ENCODE measurements around the gene EDC4. TPM values are rescaled to one million over a fixed set of nuclear protein-coding genes. Genes with fewer than 3 reads are reported as not detected.

The EDC4 gene
- total RNA-seq, 1 experiment from 2014 or later: 85.8 TPM

GRCh38 chr16:67923414-67924116, 50.7 kb downstream of the EDC4 start:
- intact Hi-C loops (cut with micrococcal nuclease; ENCODE audit: unreplicated experiment): no loop called here
- Mint-ChIP-seq H3K4me3 (ENCODE audit: low read depth, unreplicated experiment) (no peak overlapping the region), H3K9me3 (ENCODE audit: low read depth, unreplicated experiment) (no peaks in the 10 kb centered on the region), H3K27ac (ENCODE audit: unreplicated experiment) (no peak overlapping the region), H3K4me1 (ENCODE audit: low read depth, unreplicated experiment) (no peaks in the 10 kb centered on the region), H3K27me3 (ENCODE audit: unreplicated experiment) (no peaks in the 10 kb centered on the region), H3K36me3 (ENCODE audit: insufficient read depth, unreplicated experiment) (peaks cover 22% of the 10 kb centered on the region)
- no TSS peak for BruUV-seq (replicated peaks)
- TF ChIP-seq CTCF (IDR thresholded peaks at IDR 0.05; ENCODE audit: unreplicated experiment): no peak
- DNase-seq: no peak
- CTCF ChIA-PET: no interaction called here

GRCh38 chr16:67924140-67924906, 51.5 kb downstream of the EDC4 start:
- H3K4me3 Mint-ChIP-seq (ENCODE audit: low read depth, unreplicated experiment): no peak overlapping the region
- H3K27ac Mint-ChIP-seq (ENCODE audit: unreplicated experiment): no peak overlapping the region
- intact Hi-C loops (cut with micrococcal nuclease; ENCODE audit: unreplicated experiment): no loop called here
- H3K4me1 Mint-ChIP-seq (ENCODE audit: low read depth, unreplicated experiment): no peaks in the 10 kb centered on the region
- H3K9me3 Mint-ChIP-seq (ENCODE audit: low read depth, unreplicated experiment): no peaks in the 10 kb centered on the region
- H3K36me3 Mint-ChIP-seq (ENCODE audit: insufficient read depth, unreplicated experiment): peaks cover 23% of the 10 kb centered on the region
- H3K27me3 Mint-ChIP-seq (ENCODE audit: unreplicated experiment): no peaks in the 10 kb centered on the region
- no peak for DNase-seq
- TF ChIP-seq CTCF (IDR thresholded peaks at IDR 0.05; ENCODE audit: unreplicated experiment): no peak
- BruUV-seq (replicated peaks): no TSS peak
- CTCF ChIA-PET: no interaction called here

GRCh38 chr16:67926181-67926750, 53.4 kb downstream of the EDC4 start:
- no peak for DNase-seq
- no peak for TF ChIP-seq CTCF (IDR thresholded peaks at IDR 0.05; ENCODE audit: unreplicated experiment)
- Mint-ChIP-seq H3K4me1 (ENCODE audit: low read depth, unreplicated experiment) (no peaks in the 10 kb centered on the region), H3K36me3 (ENCODE audit: insufficient read depth, unreplicated experiment) (peaks cover 20% of the 10 kb centered on the region), H3K9me3 (ENCODE audit: low read depth, unreplicated experiment) (no peaks in the 10 kb centered on the region), H3K27me3 (ENCODE audit: unreplicated experiment) (no peaks in the 10 kb centered on the region), H3K27ac (ENCODE audit: unreplicated experiment) (no peak overlapping the region), H3K4me3 (ENCODE audit: low read depth, unreplicated experiment) (no peak overlapping the region)
- intact Hi-C loops (cut with micrococcal nuclease; ENCODE audit: unreplicated experiment): loop anchor here (5.0 kb wide), 1 partner anchor 404 kb away; no protein-coding TSS in a partner anchor
- CTCF ChIA-PET: no interaction called here
- BruUV-seq (replicated peaks): no TSS peak

GRCh38 chr16:67927131-67927941, 54.5 kb downstream of the EDC4 start:
- no peaks in the 10 kb centered on the region for H3K27me3 Mint-ChIP-seq (ENCODE audit: unreplicated experiment)
- no peak overlapping the region for H3K4me3 Mint-ChIP-seq (ENCODE audit: low read depth, unreplicated experiment)
- DNase-seq: no peak
- H3K9me3 Mint-ChIP-seq (ENCODE audit: low read depth, unreplicated experiment): no peaks in the 10 kb centered on the region
- no peaks in the 10 kb centered on the region for H3K4me1 Mint-ChIP-seq (ENCODE audit: low read depth, unreplicated experiment)
- CTCF ChIA-PET: interaction anchor here (0.5 to 2.6 kb wide), 4 partner anchors 44 to 406 kb away, joined by 4 to 15 read pairs (median 5); no protein-coding TSS in a partner anchor
- intact Hi-C loops (cut with micrococcal nuclease; ENCODE audit: unreplicated experiment): loop anchor here (5.0 kb wide), 1 partner anchor 405 kb away; no protein-coding TSS in a partner anchor
- TF ChIP-seq CTCF (IDR thresholded peaks at IDR 0.05; ENCODE audit: unreplicated experiment): no peak
- H3K27ac Mint-ChIP-seq (ENCODE audit: unreplicated experiment): no peak overlapping the region
- H3K36me3 Mint-ChIP-seq (ENCODE audit: insufficient read depth, unreplicated experiment): peaks cover 28% of the 10 kb centered on the region
- BruUV-seq (replicated peaks): TSS peak; percentile 20

Measured in Calu3 (cell line).